Measurements from ENCODE around the gene CKS1B.

Gene CKS1B

DNA sequence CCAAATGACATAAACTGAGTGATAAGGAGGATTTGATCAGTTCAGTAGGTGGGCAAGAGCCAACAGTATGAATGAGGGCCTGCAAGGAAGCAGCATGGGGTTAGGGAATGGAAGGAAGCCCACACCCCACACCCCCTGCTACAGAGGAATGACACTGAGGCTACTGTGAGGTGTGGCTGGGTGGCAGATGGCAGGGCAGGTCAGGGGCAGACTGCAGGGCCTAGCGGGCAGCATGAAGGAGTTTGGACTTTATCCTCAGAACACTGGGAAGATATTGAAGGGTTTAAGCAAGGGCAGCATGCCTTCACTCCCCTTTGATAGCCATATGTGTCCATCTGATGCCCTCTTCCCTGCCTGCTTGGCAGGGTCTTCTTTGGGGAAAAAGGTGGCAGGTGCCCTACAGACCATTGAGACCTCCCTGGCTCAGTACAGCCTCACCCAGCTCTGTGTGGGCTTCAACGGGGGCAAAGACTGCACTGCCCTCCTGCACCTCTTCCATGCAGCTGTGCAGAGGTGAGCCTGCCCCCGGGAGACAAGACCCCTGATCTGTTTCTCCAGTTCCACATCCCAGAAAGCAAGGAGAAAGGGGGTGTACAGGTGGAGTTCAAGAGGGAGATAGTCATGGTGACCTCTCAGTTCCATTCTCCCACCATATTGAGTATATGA lies 14.8 kb downstream of the CKS1B start:
- Histone ChIP-seq H3K4me3 (ENCODE audit: low read depth, low read length) (no peak overlapping the region), H3K9me3 (ENCODE audit: severe bottlenecking) (no peaks in the 10 kb centered on the region), H3K27me3 (ENCODE audit: insufficient read depth, low read depth, severe bottlenecking) (no peaks in the 10 kb centered on the region), H3K27ac (0 out of 2 replicates have a peak overlapping the region, but pooled peaks have one; percentile 2), H3K36me3 (peaks cover 59% of the 10 kb centered on the region)
- DNase-seq: peak; percentile 35
- TF ChIP-seq, protein P1, sequence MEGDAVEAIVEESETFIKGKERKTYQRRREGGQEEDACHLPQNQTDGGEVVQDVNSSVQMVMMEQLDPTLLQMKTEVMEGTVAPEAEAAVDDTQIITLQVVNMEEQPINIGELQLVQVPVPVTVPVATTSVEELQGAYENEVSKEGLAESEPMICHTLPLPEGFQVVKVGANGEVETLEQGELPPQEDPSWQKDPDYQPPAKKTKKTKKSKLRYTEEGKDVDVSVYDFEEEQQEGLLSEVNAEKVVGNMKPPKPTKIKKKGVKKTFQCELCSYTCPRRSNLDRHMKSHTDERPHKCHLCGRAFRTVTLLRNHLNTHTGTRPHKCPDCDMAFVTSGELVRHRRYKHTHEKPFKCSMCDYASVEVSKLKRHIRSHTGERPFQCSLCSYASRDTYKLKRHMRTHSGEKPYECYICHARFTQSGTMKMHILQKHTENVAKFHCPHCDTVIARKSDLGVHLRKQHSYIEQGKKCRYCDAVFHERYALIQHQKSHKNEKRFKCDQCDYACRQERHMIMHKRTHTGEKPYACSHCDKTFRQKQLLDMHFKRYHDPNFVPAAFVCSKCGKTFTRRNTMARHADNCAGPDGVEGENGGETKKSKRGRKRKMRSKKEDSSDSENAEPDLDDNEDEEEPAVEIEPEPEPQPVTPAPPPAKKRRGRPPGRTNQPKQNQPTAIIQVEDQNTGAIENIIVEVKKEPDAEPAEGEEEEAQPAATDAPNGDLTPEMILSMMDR (IDR thresholded peaks at IDR 0.05; ENCODE audit: low read depth, low read length): no peak

- Histone ChIP-seq H3K36me3 (peaks cover 57% of the 10 kb centered on the region), H3K4me3 (ENCODE audit: low read depth, low read length) (no peak overlapping the region), H3K27me3 (ENCODE audit: insufficient read depth, low read depth, severe bottlenecking) (no peaks in the 10 kb centered on the region), H3K9me3 (ENCODE audit: severe bottlenecking) (no peaks in the 10 kb centered on the region), H3K27ac (no peak overlapping the region)
- TF ChIP-seq, protein P1 (IDR thresholded peaks at IDR 0.05; ENCODE audit: low read depth, low read length): peak; percentile 18; the same call in 1 of the 2 replicates
- DNase-seq: no peak
Observed at GRCh38 chr1:154990276-154990675, 15.8 kb downstream of the CKS1B start.

DNA sequence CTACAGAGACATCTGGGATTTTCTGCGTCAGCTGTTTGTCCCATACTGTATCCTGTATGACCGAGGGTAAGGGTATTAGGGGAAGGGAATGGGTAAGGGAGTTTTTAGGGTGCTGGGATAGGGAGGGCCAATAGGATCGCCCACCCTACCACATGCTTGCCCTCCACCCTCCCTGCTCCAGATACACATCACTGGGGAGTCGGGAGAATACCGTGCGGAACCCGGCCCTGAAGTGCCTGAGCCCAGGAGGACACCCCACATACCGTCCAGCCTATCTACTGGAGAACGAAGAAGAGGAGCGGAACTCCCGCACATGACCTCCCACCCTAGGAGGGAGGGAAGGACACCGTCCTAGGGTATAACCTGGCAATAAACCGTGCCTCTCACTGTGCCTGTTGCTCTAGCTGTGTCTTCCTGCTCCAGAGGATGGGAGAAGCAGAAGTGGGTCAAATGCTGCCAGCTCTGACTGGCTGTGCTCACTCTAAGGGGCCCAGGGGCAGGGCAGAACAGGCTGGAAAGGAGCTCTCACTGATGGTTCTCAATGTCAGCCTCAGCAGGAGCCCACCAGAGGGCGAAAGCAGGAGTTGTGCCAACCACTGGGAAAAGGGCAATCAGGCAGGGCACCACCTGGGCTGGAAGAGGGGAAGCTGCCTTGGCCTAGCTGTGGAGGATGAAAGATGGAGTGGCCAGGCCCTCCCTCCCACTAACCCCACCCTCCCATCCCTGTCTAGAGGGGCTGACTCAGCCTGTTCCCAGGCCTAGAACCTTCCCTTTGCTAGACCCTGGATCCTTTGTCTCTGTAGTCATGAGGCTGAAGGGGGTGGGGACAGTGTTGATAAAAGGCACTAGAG lies 18.5 kb downstream of the CKS1B start:
- peak; percentile 53 for DNase-seq
- no peaks in the 10 kb centered on the region for H3K9me3 ChIP-seq (ENCODE audit: severe bottlenecking)
- H3K27me3 ChIP-seq (ENCODE audit: insufficient read depth, low read depth, severe bottlenecking): no peaks in the 10 kb centered on the region
- peaks cover 38% of the 10 kb centered on the region for H3K36me3 ChIP-seq
- H3K27ac ChIP-seq: no peak overlapping the region
- H3K4me3 ChIP-seq (ENCODE audit: low read depth, low read length): no peak overlapping the region
- TF ChIP-seq, protein P1 (IDR thresholded peaks at IDR 0.05; ENCODE audit: low read depth, low read length): peak; percentile 66

GRCh38 chr1:154993572-154994268 lies 19.2 kb downstream of the CKS1B start, which contains the start of gene LENEP:
LENEP (plus strand) TSS chr1:154993586; CDS start chr1:154993608, 22 bp downstream.
- no peak within 1 kb of the TSS for H3K4me3 ChIP-seq (ENCODE audit: low read depth, low read length)
- H3K36me3 ChIP-seq: peaks cover 31% of the 10 kb centered on the region
- TF ChIP-seq, protein P1 (IDR thresholded peaks at IDR 0.05; ENCODE audit: low read depth, low read length): no peak
- peak; percentile 27 for DNase-seq
- H3K27ac ChIP-seq: no peak within 1 kb of the TSS
- H3K27me3 ChIP-seq (ENCODE audit: insufficient read depth, low read depth, severe bottlenecking): no peaks in the 10 kb centered on the region
- no peaks in the 10 kb centered on the region for H3K9me3 ChIP-seq (ENCODE audit: severe bottlenecking)

- TF ChIP-seq, protein P1 (IDR thresholded peaks at IDR 0.05; ENCODE audit: low read depth, low read length): no peak
- DNase-seq: no peak
- H3K9me3 ChIP-seq (ENCODE audit: severe bottlenecking): no peaks in the 10 kb centered on the region
- no peak overlapping the region for H3K4me3 ChIP-seq (ENCODE audit: low read depth, low read length)
- no peaks in the 10 kb centered on the region for H3K27me3 ChIP-seq (ENCODE audit: insufficient read depth, low read depth, severe bottlenecking)
- H3K36me3 ChIP-seq: peaks cover 26% of the 10 kb centered on the region
- H3K27ac ChIP-seq: no peak overlapping the region
Observed at GRCh38 chr1:154994269-154994587, 19.7 kb downstream of the CKS1B start.

Data from WERI-Rb-1 (cell line).